Measurements from ENCODE around the gene SGSM2.

Gene SGSM2

DNA sequence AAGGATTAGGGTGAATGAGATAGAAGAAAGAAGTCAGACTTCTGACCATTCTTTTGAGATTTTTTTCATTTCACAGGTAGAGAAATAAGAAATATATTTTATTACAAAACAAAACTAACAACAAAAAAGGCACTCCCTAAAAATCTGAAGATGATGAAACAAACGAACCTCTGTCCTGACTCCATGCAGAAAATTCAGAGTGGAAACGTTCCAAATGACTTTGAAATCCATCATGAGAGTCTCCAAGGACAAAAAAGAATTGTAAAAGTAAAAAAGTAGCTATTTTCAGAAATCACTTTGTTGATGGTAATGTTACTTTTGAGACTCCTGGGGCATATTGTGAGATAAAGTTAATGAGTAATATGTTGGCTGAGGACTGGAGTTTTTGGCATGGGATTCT is 89.9 kb downstream of the SGSM2 start:
- DNase-seq, result no peak

DNA sequence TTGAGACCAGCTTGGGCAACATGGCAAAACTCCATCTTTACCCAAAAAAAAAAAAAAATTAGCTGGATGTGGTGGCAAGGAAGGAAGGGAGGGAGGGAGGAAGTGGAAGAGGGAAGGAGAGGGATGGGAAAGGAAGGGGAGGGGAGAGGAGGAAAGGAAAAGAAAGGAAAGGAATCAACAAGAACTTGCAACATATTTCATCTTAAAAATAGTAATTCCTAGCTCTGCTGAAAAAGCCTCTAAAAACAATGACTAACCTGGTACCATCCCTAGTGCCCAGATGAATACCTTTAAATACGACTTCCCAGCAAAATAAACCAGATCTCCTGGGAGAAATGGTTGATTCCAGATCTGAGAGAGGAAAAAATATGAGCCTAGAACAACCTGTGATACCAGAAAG is 90.6 kb downstream of the SGSM2 start:
- DNase-seq, result no peak
